ENCODE results near the gene SSC5D.

DNA sequence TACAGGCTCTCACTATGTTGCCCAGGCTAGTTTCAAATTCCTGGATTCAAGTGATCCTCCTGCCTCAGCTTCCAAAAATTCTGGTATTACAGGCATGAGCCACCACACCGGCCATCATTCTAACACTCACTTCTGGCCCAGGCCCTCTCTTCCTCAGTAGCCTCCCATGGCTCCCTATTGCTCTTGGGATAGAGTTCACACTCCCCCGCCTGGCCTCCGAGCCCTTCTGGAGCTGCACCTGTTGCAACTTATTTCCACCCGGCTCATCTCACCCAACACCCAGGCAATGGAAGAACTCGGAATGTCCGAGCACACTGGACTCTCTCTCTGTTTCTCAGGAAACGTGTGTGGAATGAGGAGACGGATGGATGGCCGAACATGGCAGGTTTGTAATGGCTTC, 66.1 kb downstream of the SSC5D start:
- no peak for TF ChIP-seq RAD21 (IDR thresholded peaks at IDR 0.05; ENCODE audit: low read depth)
- no peak for TF ChIP-seq SP1 (IDR thresholded peaks at IDR 0.05; ENCODE audit: low read depth)
- no peak for TF ChIP-seq POLR2A (IDR thresholded peaks at IDR 0.05; ENCODE audit: borderline replicate concordance, extremely low read depth, insufficient read depth, insufficient read length)
- TF ChIP-seq, protein P1, sequence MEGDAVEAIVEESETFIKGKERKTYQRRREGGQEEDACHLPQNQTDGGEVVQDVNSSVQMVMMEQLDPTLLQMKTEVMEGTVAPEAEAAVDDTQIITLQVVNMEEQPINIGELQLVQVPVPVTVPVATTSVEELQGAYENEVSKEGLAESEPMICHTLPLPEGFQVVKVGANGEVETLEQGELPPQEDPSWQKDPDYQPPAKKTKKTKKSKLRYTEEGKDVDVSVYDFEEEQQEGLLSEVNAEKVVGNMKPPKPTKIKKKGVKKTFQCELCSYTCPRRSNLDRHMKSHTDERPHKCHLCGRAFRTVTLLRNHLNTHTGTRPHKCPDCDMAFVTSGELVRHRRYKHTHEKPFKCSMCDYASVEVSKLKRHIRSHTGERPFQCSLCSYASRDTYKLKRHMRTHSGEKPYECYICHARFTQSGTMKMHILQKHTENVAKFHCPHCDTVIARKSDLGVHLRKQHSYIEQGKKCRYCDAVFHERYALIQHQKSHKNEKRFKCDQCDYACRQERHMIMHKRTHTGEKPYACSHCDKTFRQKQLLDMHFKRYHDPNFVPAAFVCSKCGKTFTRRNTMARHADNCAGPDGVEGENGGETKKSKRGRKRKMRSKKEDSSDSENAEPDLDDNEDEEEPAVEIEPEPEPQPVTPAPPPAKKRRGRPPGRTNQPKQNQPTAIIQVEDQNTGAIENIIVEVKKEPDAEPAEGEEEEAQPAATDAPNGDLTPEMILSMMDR (IDR thresholded peaks at IDR 0.05 in 2 of 3, conservative IDR thresholded peaks at IDR 0.05 in 1 of 3; ENCODE audit: borderline replicate concordance in 1 of 3, insufficient read depth in 1 of 3, low read depth in 2 of 3, low read length in 2 of 3), result no peak
- no peak for TF ChIP-seq REST (IDR thresholded peaks at IDR 0.05; ENCODE audit: low read depth)
- no peak for TF ChIP-seq JUND (IDR thresholded peaks at IDR 0.05)
- no peak for TF ChIP-seq EZH2 (IDR thresholded peaks at IDR 0.05)
- TF ChIP-seq CBX3 (IDR thresholded peaks at IDR 0.05; ENCODE audit: low read depth), result no peak
- no peak for TF ChIP-seq EGR1 (IDR thresholded peaks at IDR 0.05; ENCODE audit: low read depth)
- no peak for TF ChIP-seq TCF7L2 (IDR thresholded peaks at IDR 0.05; ENCODE audit: borderline replicate concordance, extremely low read depth, insufficient read depth, insufficient read length)
- no peak for TF ChIP-seq POLR2AphosphoS5 (IDR thresholded peaks at IDR 0.05; ENCODE audit: low read depth, low read length)
- no peak for TF ChIP-seq MAX (IDR thresholded peaks at IDR 0.05)
